ENCODE results near the gene RAB24. TPM values are rescaled to one million over a fixed set of nuclear protein-coding genes. Genes with fewer than 3 reads are reported as not detected.
A peak's percentile ranks its signal among the peaks of the same experiment; 100 is the strongest.

Gene RAB24
- 15.9 TPM for total RNA-seq (ENCODE audit: unreplicated experiment)
- long read RNA-seq, transcript RAB24-206 (7 exons, 1,820 nt) = minor isoform, 11 of 32 reads
- long read RNA-seq, transcript RAB24-201 (8 exons, 1,311 nt) = major isoform, 12 of 32 reads
- long read RNA-seq, partial matches to known transcripts = 0 of 32 reads
- long read RNA-seq, other reads (novel, unspliced or antisense) = 8 of 32 reads

- H3K36me3 Mint-ChIP-seq (ENCODE audit: low read depth, unreplicated experiment) = peaks cover 33% of the 10 kb centered on the region
- no peaks in the 10 kb centered on the region for H3K9me3 Mint-ChIP-seq (ENCODE audit: unreplicated experiment)
- peak within 1 kb of the TSS; percentile 98 for H3K4me3 Mint-ChIP-seq (ENCODE audit: unreplicated experiment)
- peaks cover 56% of the 10 kb centered on the region for H3K4me1 Mint-ChIP-seq (ENCODE audit: unreplicated experiment)
- DNase-seq (ENCODE audit: low spot score) = peak; percentile 92
- TF ChIP-seq CTCF (IDR thresholded peaks at IDR 0.05; ENCODE audit: unreplicated experiment) = no peak
- peaks cover 35% of the 10 kb centered on the region for H3K27me3 Mint-ChIP-seq (ENCODE audit: unreplicated experiment)
- peak within 1 kb of the TSS; percentile 97 for H3K27ac Mint-ChIP-seq (ENCODE audit: unreplicated experiment)
Measured at GRCh38 chr5:177303121-177303924, at the start of gene RAB24, which contains the start of gene PRELID1. RAB24 (minus strand) TSS chr5:177303719; CDS start chr5:177303288, 431 bp downstream. PRELID1 (plus strand) TSS chr5:177303799; CDS start chr5:177303986, 187 bp downstream.

GRCh38 chr5:177353093-177353492 is 49.6 kb upstream of the RAB24 start:
- no peaks in the 10 kb centered on the region for H3K9me3 Mint-ChIP-seq (ENCODE audit: unreplicated experiment)
- TF ChIP-seq CTCF (IDR thresholded peaks at IDR 0.05; ENCODE audit: unreplicated experiment) = no peak
- peaks cover 16% of the 10 kb centered on the region for H3K27me3 Mint-ChIP-seq (ENCODE audit: unreplicated experiment)
- H3K4me3 Mint-ChIP-seq (ENCODE audit: unreplicated experiment) = peak overlapping the region; percentile 71
- peaks cover 9% of the 10 kb centered on the region for H3K36me3 Mint-ChIP-seq (ENCODE audit: low read depth, unreplicated experiment)
- peaks cover 38% of the 10 kb centered on the region for H3K4me1 Mint-ChIP-seq (ENCODE audit: unreplicated experiment)
- H3K27ac Mint-ChIP-seq (ENCODE audit: unreplicated experiment) = peak overlapping the region; percentile 30
- no peak for DNase-seq (ENCODE audit: low spot score)

- Mint-ChIP-seq H3K36me3 (ENCODE audit: low read depth, unreplicated experiment) (peaks cover 12% of the 10 kb centered on the region), H3K27me3 (ENCODE audit: unreplicated experiment) (peaks cover 13% of the 10 kb centered on the region), H3K9me3 (ENCODE audit: unreplicated experiment) (no peaks in the 10 kb centered on the region)
Measured at GRCh38 chr5:177351392-177352329, 48.1 kb upstream of the RAB24 start, which contains the start of gene LMAN2. LMAN2 (minus strand) TSS chr5:177351668; CDS start chr5:177351647, 21 bp downstream.

GRCh38 chr5:177350776-177351391 is 47.4 kb upstream of the RAB24 start:
- no peak for TF ChIP-seq CTCF (IDR thresholded peaks at IDR 0.05; ENCODE audit: unreplicated experiment)
- DNase-seq (ENCODE audit: low spot score) = no peak
- Mint-ChIP-seq H3K27me3 (ENCODE audit: unreplicated experiment) (peaks cover 8% of the 10 kb centered on the region), H3K27ac (ENCODE audit: unreplicated experiment) (peak overlapping the region; percentile 99), H3K36me3 (ENCODE audit: low read depth, unreplicated experiment) (peaks cover 15% of the 10 kb centered on the region), H3K4me3 (ENCODE audit: unreplicated experiment) (peak overlapping the region; percentile 99), H3K9me3 (ENCODE audit: unreplicated experiment) (no peaks in the 10 kb centered on the region), H3K4me1 (ENCODE audit: unreplicated experiment) (peaks cover 28% of the 10 kb centered on the region)

More at GRCh38 chr5:177351392-177352329, 48.1 kb upstream of the RAB24 start, which contains the start of gene LMAN2:
- H3K4me3 Mint-ChIP-seq (ENCODE audit: unreplicated experiment) = peak within 1 kb of the TSS; percentile 99
- H3K4me1 Mint-ChIP-seq (ENCODE audit: unreplicated experiment) = peaks cover 28% of the 10 kb centered on the region
- no peak for TF ChIP-seq CTCF (IDR thresholded peaks at IDR 0.05; ENCODE audit: unreplicated experiment)
- peak within 1 kb of the TSS; percentile 99 for H3K27ac Mint-ChIP-seq (ENCODE audit: unreplicated experiment)
- DNase-seq (ENCODE audit: low spot score) = peak; percentile 86
